H9 (cell line): ENCODE data around the gene VPS33A. TPM values are rescaled to one million over a fixed set of nuclear protein-coding genes. Genes with fewer than 3 reads are reported as not detected.
A peak's percentile ranks its signal among the peaks of the same experiment; 100 is the strongest.

Source experiments
- DNase-seq: peaks from one replicate; pipeline ENCODE4 v3.0.0-alpha.2; 2017
- H2AFZ ChIP-seq: one replicate; pipeline ENCODE4 v1.6.1; 2013; ENCODE audit warnings: mild to moderate bottlenecking, low read length, control low read depth, moderate library complexity
- H2AK5ac ChIP-seq: 2 replicates; pipeline ENCODE4 v1.6.1; 2013; ENCODE audit warnings: low read length, control low read depth, mixed read lengths; ENCODE audit not compliant: insufficient read length
- H2BK120ac ChIP-seq: one replicate; pipeline ENCODE4 v1.6.1; 2013; ENCODE audit warnings: low read depth, mild to moderate bottlenecking, low read length, control low read depth, inconsistent platforms; ENCODE audit not compliant: poor library complexity, severe bottlenecking
- H2BK12ac ChIP-seq: 2 replicates; pipeline ENCODE4 v1.6.1; 2013; ENCODE audit warnings: low read length, control low read depth, mixed read lengths, low read depth; ENCODE audit not compliant: insufficient read length
- H2BK15ac ChIP-seq: 2 replicates; pipeline ENCODE4 v1.6.1; 2013; ENCODE audit warnings: low read depth, low read length, control low read depth
- H2BK20ac ChIP-seq: one replicate; pipeline ENCODE4 v1.6.1; 2013; ENCODE audit warnings: low read depth, mild to moderate bottlenecking, low read length, control low read depth, inconsistent platforms; ENCODE audit not compliant: poor library complexity, severe bottlenecking
- H2BK5ac ChIP-seq: 2 replicates; pipeline ENCODE4 v1.6.1; 2013; ENCODE audit warnings: low read length, control low read depth, mixed read lengths; ENCODE audit not compliant: insufficient read length
- H3K14ac ChIP-seq: 2 replicates; pipeline ENCODE4 v1.6.1; 2013; ENCODE audit warnings: low read length, control low read depth; ENCODE audit not compliant: insufficient read depth
- H3K18ac ChIP-seq: 2 replicates; pipeline ENCODE4 v1.6.1; 2013; ENCODE audit warnings: low read depth, mild to moderate bottlenecking, mixed read lengths, low read length, control low read depth; ENCODE audit not compliant: insufficient read length
- H3K23ac ChIP-seq: 2 replicates; pipeline ENCODE4 v1.6.1; 2013; ENCODE audit warnings: low read length, control low read depth, mixed read lengths, low read depth; ENCODE audit not compliant: insufficient read length
- H3K23me2 ChIP-seq: 2 replicates; pipeline ENCODE4 v1.6.1; 2013; ENCODE audit warnings: low read depth, mild to moderate bottlenecking, mixed read lengths, low read length, control low read depth; ENCODE audit not compliant: insufficient read length, poor library complexity, severe bottlenecking
- H3K27ac ChIP-seq: 2 replicates; pipeline ENCODE4 v1.5.1; 2013; ENCODE audit warnings: low read length, control low read depth, mixed read lengths, low read depth; ENCODE audit not compliant: insufficient read length
- H3K27me3 ChIP-seq: 2 replicates; pipeline ENCODE4 v1.6.1; 2013; ENCODE audit warnings: low read length, control low read depth, inconsistent platforms; ENCODE audit not compliant: insufficient read depth
- H3K4ac ChIP-seq: 2 replicates; pipeline ENCODE4 v1.6.1; 2013; ENCODE audit warnings: low read depth, mild to moderate bottlenecking, control low read depth, inconsistent platforms, low read length, moderate library complexity
- H3K4me1 ChIP-seq: 2 replicates; pipeline ENCODE4 v1.6.1; 2013; ENCODE audit warnings: low read length, control low read depth, inconsistent platforms; ENCODE audit not compliant: insufficient read depth
- H3K4me2 ChIP-seq: 2 replicates; pipeline ENCODE4 v1.6.1; 2013; ENCODE audit warnings: low read length, control low read depth, mixed read lengths; ENCODE audit not compliant: insufficient read length, insufficient read depth
- H3K56ac ChIP-seq: 2 replicates; pipeline ENCODE4 v1.6.1; 2013; ENCODE audit warnings: low read depth, mild to moderate bottlenecking, mixed read lengths, low read length, control low read depth; ENCODE audit not compliant: insufficient read length
- H3K79me1 ChIP-seq: 2 replicates; pipeline ENCODE4 v1.6.1; 2013; ENCODE audit warnings: low read depth, mild to moderate bottlenecking, moderate library complexity, low read length, control low read depth, inconsistent platforms; ENCODE audit not compliant: insufficient read depth, poor library complexity, severe bottlenecking
- H3K79me2 ChIP-seq: 2 replicates; pipeline ENCODE4 v1.6.1; 2013; ENCODE audit warnings: low read length, control low read depth, inconsistent platforms; ENCODE audit not compliant: insufficient read depth
- H3K9ac ChIP-seq: 2 replicates; pipeline ENCODE4 v1.6.1; 2013; ENCODE audit warnings: low read length, control low read depth, mixed read lengths; ENCODE audit not compliant: insufficient read length; ENCODE audit errors: extremely low read depth
- H3K9me3 ChIP-seq: one replicate; pipeline ENCODE4 v1.6.1; 2013; ENCODE audit warnings: low read depth, low read length, inconsistent platforms; ENCODE audit not compliant: control insufficient read depth
- H3T11ph ChIP-seq: one replicate; pipeline ENCODE4 v1.6.1; 2013; ENCODE audit warnings: mild to moderate bottlenecking, low read length, control low read depth, inconsistent platforms
- H4K20me1 ChIP-seq: one replicate; pipeline ENCODE4 v1.6.1; 2013; ENCODE audit not compliant: control insufficient read depth, insufficient read length, insufficient read depth
- H4K5ac ChIP-seq: 2 replicates; pipeline ENCODE4 v1.6.1; 2013; ENCODE audit warnings: low read depth, mild to moderate bottlenecking, mixed read lengths, low read length, control low read depth; ENCODE audit not compliant: insufficient read length
- H4K8ac ChIP-seq: replicated peaks from 2 replicates; pipeline ENCODE4 v1.6.1; 2013; ENCODE audit warnings: low read length, control low read depth, mixed read lengths, low read depth; ENCODE audit not compliant: insufficient read length
- H4K91ac ChIP-seq: 2 replicates; pipeline ENCODE4 v1.6.1; 2013; ENCODE audit warnings: low read depth, mild to moderate bottlenecking, moderate library complexity, mixed read lengths, low read length, control low read depth; ENCODE audit not compliant: insufficient read length
- H3K27ac Mint-ChIP-seq, 3 experiments: 2 replicates in 2 of 3; 3 replicates in 1 of 3; pipeline ENCODE4 v1.8.0; 2020 to 2021; ENCODE audit warnings: mixed read lengths in 3 of 3, mild to moderate bottlenecking in 1 of 3, moderate library complexity in 1 of 3
- H3K27me3 Mint-ChIP-seq: 2 replicates; pipeline ENCODE4 v1.8.0; 2021; ENCODE audit warnings: low read depth, mild to moderate bottlenecking, moderate library complexity, mixed read lengths
- H3K36me3 Mint-ChIP-seq, 3 experiments: 2 replicates in 2 of 3; 3 replicates in 1 of 3; pipeline ENCODE4 v1.8.0; 2020 to 2021; ENCODE audit warnings: low read depth in 3 of 3, mixed read lengths in 3 of 3; ENCODE audit not compliant: insufficient read depth in 1 of 3
- H3K4me1 Mint-ChIP-seq, 2 experiments: 2 replicates each; pipeline ENCODE4 v1.8.0; 2020; ENCODE audit warnings: mixed read lengths in 2 of 2
- H3K4me3 Mint-ChIP-seq, 2 experiments: 2 replicates in 1 of 2; 3 replicates in 1 of 2; pipeline ENCODE4 v1.8.0; 2020 to 2021; ENCODE audit warnings: mild to moderate bottlenecking in 2 of 2, mixed read lengths in 2 of 2, moderate library complexity in 1 of 2
- H3K9me3 Mint-ChIP-seq, 2 experiments: 2 replicates in 1 of 2; 3 replicates in 1 of 2; pipeline ENCODE4 v1.8.0; 2020; ENCODE audit warnings: mild to moderate bottlenecking in 2 of 2, mixed read lengths in 2 of 2, moderate library complexity in 1 of 2
- WGBS: extraction: QIAGEN DNeasy Blood & Tissue Kit; methylation state at CpG from one replicate; pipeline ENCODE4 v1.1.7; 2013; ENCODE audit warnings: missing lambda C conversion rate, low lambda C conversion rate, mixed read lengths; ENCODE audit not compliant: insufficient read length; ENCODE audit errors: extremely low coverage; 5-methylcytosine and 5-hydroxymethylcytosine counted together
- total RNA-seq: library from RNA; stranded (reverse); gene quantifications from 2 replicates; pipeline ENCODE4 v1.2.1, GENCODE V29; 2021
- TF ChIP-seq, protein P1 (sequence below): fragments of 200-600 bp; sonication (generic); conservative IDR thresholded peaks from 3 replicates; pipeline ENCODE4 v1.8.0; 2021; ENCODE audit warnings: antibody characterized with exemption, mild to moderate bottlenecking

The VPS33A gene
- total RNA-seq, 1 experiment from 2014 or later, result 45.9 TPM

DNA sequence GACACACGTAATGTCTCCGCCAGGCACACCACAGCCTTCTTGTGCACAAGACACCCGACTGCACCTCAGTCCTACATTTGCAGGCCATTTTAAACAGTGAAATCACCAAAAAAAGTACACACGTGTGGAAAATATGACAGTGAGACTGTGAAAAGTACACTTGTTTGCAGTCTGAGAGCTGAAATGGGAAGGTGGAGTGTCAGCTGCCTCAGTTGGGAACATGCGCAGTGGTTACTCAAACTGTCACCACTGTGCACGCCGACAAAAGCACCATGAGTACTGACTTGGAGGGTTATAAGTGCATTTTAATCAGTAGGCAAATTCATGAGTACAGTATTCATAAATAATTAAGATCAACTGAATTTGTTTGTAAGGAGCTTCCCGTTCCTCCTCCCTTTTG is 15.8 kb downstream of the VPS33A start:
- Histone ChIP-seq H2BK15ac (no peak overlapping the region), H4K91ac (no peak overlapping the region), H3K18ac (no peak overlapping the region), H3K27me3 (no peaks in the 10 kb centered on the region), H2BK20ac (no peak overlapping the region), H2AK5ac (no peak overlapping the region), H2AFZ (no peak overlapping the region), H3K4me1 (no peaks in the 10 kb centered on the region), H3K23ac (no peak overlapping the region), H3K9me3 (no peaks in the 10 kb centered on the region), H3K23me2 (no peaks in the 10 kb centered on the region), H2BK12ac (no peak overlapping the region), H2BK5ac (no peak overlapping the region), H3K4ac (no peak overlapping the region), H3K9ac (no peak overlapping the region), H4K8ac (no peak overlapping the region), H4K5ac (no peak overlapping the region), H3K4me2 (no peak overlapping the region), H3K79me2 (no peaks in the 10 kb centered on the region), H3T11ph (no peak overlapping the region), H2BK120ac (no peak overlapping the region), H3K79me1 (peaks cover 5% of the 10 kb centered on the region), H3K27ac (no peak overlapping the region), H3K56ac (no peak overlapping the region), H3K14ac (no peak overlapping the region), H4K20me1 (no peaks in the 10 kb centered on the region)
- WGBS, result no CpG with 5 or more reads among the region's 8 CpGs
- Mint-ChIP-seq H3K27ac (peak overlapping the region in 1 of 3 experiments; percentile 83; a peak in 2 of 7 replicates), H3K4me3 (no peak overlapping the region), H3K9me3 (no peaks in the 10 kb centered on the region), H3K27me3 (no peaks in the 10 kb centered on the region), H3K4me1 (no peaks in the 10 kb centered on the region), H3K36me3 (peaks cover 6 to 23% (median 16%) of the 10 kb centered on the region in 3 experiments; a peak in 6 of 7 replicates)
- DNase-seq, result no peak
- TF ChIP-seq, protein P1, sequence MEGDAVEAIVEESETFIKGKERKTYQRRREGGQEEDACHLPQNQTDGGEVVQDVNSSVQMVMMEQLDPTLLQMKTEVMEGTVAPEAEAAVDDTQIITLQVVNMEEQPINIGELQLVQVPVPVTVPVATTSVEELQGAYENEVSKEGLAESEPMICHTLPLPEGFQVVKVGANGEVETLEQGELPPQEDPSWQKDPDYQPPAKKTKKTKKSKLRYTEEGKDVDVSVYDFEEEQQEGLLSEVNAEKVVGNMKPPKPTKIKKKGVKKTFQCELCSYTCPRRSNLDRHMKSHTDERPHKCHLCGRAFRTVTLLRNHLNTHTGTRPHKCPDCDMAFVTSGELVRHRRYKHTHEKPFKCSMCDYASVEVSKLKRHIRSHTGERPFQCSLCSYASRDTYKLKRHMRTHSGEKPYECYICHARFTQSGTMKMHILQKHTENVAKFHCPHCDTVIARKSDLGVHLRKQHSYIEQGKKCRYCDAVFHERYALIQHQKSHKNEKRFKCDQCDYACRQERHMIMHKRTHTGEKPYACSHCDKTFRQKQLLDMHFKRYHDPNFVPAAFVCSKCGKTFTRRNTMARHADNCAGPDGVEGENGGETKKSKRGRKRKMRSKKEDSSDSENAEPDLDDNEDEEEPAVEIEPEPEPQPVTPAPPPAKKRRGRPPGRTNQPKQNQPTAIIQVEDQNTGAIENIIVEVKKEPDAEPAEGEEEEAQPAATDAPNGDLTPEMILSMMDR, result no peak
